Stimulated activated effector memory CD8-positive, alpha-beta T cell treated with anti-CD3 and anti-CD28 coated beads, Interleukin-12 subunit alpha, Interleukin-12 subunit beta, amount 100 ng/mL, for 72 hours (primary cell): ENCODE data around the gene ABHD12B.

Source experiments
- ATAC-seq: fragments of 150-1000 bp; cut with Tn5 transposase; 2 replicates; pipeline ENCODE4 v1.10.0; 2021
- DNase-seq, 2 donors: peaks; one replicate each; pipeline ENCODE4 v3.0.0; 2021 to 2022; ENCODE audit warnings: low spot score in 2 of 2
- H3K27ac Mint-ChIP-seq: one replicate; pipeline ENCODE4 v1.8.0; 2022; ENCODE audit warnings: mild to moderate bottlenecking, mixed read lengths
- H3K36me3 Mint-ChIP-seq: one replicate; pipeline ENCODE4 v1.8.0; 2022; ENCODE audit warnings: mild to moderate bottlenecking, mixed read lengths
- H3K4me1 Mint-ChIP-seq: one replicate; pipeline ENCODE4 v1.8.0; 2022; ENCODE audit warnings: mixed read lengths
- H3K4me3 Mint-ChIP-seq: one replicate; pipeline ENCODE4 v1.8.0; 2022; ENCODE audit warnings: mild to moderate bottlenecking, mixed read lengths
- H3K9me3 Mint-ChIP-seq: one replicate; pipeline ENCODE4 v1.8.0; 2022; ENCODE audit warnings: mixed read lengths

The ABHD12B gene, protein sequence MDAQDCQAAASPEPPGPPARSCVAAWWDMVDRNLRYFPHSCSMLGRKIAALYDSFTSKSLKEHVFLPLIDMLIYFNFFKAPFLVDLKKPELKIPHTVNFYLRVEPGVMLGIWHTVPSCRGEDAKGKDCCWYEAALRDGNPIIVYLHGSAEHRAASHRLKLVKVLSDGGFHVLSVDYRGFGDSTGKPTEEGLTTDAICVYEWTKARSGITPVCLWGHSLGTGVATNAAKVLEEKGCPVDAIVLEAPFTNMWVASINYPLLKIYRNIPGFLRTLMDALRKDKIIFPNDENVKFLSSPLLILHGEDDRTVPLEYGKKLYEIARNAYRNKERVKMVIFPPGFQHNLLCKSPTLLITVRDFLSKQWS

DNA sequence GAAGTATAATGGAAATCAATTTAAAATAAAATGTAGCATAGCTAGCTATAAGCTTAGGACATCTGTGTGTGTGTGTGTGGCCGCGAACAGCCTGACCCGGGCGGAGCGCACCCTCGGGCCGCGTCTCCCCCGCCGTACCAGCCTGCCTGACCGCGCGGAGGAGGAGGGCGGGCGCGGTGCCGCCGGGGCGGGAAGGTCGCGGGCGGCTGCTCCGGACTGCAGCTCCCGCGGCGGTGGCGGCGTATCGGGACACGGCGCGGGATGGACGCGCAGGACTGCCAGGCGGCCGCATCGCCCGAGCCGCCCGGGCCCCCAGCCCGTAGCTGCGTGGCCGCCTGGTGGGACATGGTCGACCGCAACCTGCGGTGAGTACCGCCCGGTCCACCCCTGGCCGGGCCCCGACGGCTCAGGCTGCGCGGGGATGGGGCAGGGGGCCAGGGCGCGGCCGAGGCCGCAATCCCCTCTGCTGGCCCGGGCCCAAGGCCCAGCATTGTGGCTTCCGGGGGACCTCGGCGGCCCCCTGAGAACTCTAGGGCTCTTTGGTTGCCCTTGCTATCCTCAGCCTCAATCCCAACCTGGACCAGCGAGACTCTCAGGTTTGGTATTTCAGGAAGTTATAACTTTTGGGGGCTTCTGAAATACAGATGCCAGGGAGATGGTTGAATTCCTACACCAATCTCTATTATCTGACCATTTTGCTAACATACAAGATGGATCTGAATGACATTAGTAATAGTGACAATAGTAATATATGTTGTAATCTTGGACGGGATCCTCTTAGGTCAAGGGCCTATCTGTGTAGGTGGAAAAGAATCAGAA, at the start of gene ABHD12B:
ABHD12B (plus strand) TSS at position 140 of the 819 bp plus-strand sequence; CDS start at position 262, 122 bp downstream.
- ATAC-seq = no peak
- Mint-ChIP-seq H3K4me3 (peak within 1 kb of the TSS; percentile 2), H3K4me1 (peaks cover 23% of the 10 kb centered on the region)

GRCh38 chr14:50822501-50823042, 49.3 kb upstream of the ABHD12B start:
- Mint-ChIP-seq H3K27ac (peak overlapping the region; percentile 71), H3K9me3 (no peaks in the 10 kb centered on the region), H3K4me1 (peaks cover 71% of the 10 kb centered on the region), H3K36me3 (peaks cover 33% of the 10 kb centered on the region), H3K4me3 (peak overlapping the region; percentile 60)
- ATAC-seq (peak; percentile 80), DNase-seq (peak in 1 of 2 donors; percentile 58)

More for the DNA sequence above, at the start of gene ABHD12B:
- Mint-ChIP-seq H3K36me3 (peaks cover 6% of the 10 kb centered on the region), H3K9me3 (no peaks in the 10 kb centered on the region), H3K27ac (peak within 1 kb of the TSS; percentile 17)
- no peak for DNase-seq

DNA sequence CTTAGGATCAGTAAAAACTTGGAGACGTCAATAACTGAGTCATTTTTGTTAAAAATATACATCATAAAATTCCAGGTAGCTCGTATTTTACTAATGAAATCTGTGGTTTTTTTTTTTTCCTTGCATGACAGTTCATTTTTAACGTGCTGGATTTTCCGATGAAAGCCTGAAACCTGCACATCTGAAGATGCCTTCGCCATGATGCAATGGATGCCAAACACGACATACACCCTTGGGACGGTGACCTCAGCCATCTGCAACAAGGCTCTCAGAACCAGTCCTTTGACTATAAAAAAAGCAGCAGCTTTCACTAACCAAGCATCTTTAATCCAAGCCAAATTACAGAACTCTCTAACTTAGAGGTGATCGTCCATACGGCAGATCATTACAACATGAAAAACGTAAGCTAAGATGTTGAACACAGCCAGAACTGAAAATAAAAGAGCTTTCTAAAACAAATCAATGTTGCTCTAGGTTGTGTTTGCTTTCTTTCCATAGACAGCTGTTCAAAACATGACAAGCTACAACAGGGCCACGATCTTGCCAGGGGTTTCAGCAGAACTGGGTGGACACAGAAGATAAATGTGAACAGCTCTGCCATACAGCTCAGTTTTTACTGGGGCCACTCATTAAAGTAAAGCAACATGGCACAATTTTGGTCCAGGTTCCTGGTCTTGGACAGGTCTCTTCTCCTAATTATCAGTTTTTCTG, 48.6 kb upstream of the ABHD12B start:
- DNase-seq = no peak
- peaks cover 35% of the 10 kb centered on the region for H3K36me3 Mint-ChIP-seq
- no peaks in the 10 kb centered on the region for H3K9me3 Mint-ChIP-seq
- H3K4me1 Mint-ChIP-seq = peaks cover 71% of the 10 kb centered on the region
- peak overlapping the region; percentile 60 for H3K4me3 Mint-ChIP-seq
- peak overlapping the region; percentile 71 for H3K27ac Mint-ChIP-seq
- no peak for ATAC-seq

- Mint-ChIP-seq H3K9me3 (no peaks in the 10 kb centered on the region), H3K4me1 (peaks cover 79% of the 10 kb centered on the region), H3K4me3 (peak overlapping the region; percentile 60), H3K27ac (peak overlapping the region; percentile 71), H3K36me3 (peaks cover 36% of the 10 kb centered on the region)
- DNase-seq = no peak
- ATAC-seq = no peak
Measured at GRCh38 chr14:50823762-50824636, 47.9 kb upstream of the ABHD12B start.

DNA sequence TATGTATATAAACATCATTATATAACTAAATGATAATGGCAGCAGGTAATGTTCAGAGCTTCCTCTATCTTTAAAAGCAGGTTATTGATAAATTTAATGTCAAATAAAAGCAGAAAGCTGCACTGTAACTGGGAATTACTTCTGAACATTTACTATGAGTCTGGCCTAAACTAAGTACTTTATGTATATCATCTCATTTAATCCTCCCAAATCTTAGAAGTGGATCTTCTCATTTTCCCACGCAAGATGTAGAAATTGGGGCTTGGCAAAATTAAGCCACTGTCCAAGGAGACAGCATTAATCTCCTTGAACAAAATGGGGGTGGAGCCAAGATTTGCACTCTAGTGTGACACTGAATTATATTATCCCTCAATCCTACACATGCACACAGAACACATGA, 46.5 kb upstream of the ABHD12B start:
- H3K4me1 Mint-ChIP-seq = peaks cover 78% of the 10 kb centered on the region
- no peak overlapping the region for H3K27ac Mint-ChIP-seq
- H3K9me3 Mint-ChIP-seq = no peaks in the 10 kb centered on the region
- no peak overlapping the region for H3K4me3 Mint-ChIP-seq
- ATAC-seq (no peak), DNase-seq (no peak)
- H3K36me3 Mint-ChIP-seq = peaks cover 25% of the 10 kb centered on the region

GRCh38 chr14:50826681-50827080, 45.2 kb upstream of the ABHD12B start:
- H3K9me3 Mint-ChIP-seq = no peaks in the 10 kb centered on the region
- DNase-seq = no peak
- H3K4me1 Mint-ChIP-seq = peaks cover 70% of the 10 kb centered on the region
- H3K4me3 Mint-ChIP-seq = no peak overlapping the region
- no peak overlapping the region for H3K27ac Mint-ChIP-seq
- no peak for ATAC-seq
- H3K36me3 Mint-ChIP-seq = peaks cover 20% of the 10 kb centered on the region

- Mint-ChIP-seq H3K36me3 (peaks cover 17% of the 10 kb centered on the region), H3K4me1 (peaks cover 57% of the 10 kb centered on the region), H3K9me3 (no peaks in the 10 kb centered on the region), H3K27ac (peak overlapping the region; percentile 53), H3K4me3 (peak overlapping the region; percentile 87)
- ATAC-seq (no peak), DNase-seq (no peak)
Measured at GRCh38 chr14:50828721-50829488, 42.9 kb upstream of the ABHD12B start.

GRCh38 chr14:50829489-50830043, 42.3 kb upstream of the ABHD12B start:
- ATAC-seq (no peak), DNase-seq (no peak)
- H3K4me3 Mint-ChIP-seq = peak overlapping the region; percentile 87
- no peaks in the 10 kb centered on the region for H3K9me3 Mint-ChIP-seq
- peaks cover 17% of the 10 kb centered on the region for H3K36me3 Mint-ChIP-seq
- H3K27ac Mint-ChIP-seq = peak overlapping the region; percentile 53
- peaks cover 56% of the 10 kb centered on the region for H3K4me1 Mint-ChIP-seq

- Mint-ChIP-seq H3K9me3 (no peaks in the 10 kb centered on the region), H3K4me3 (peak overlapping the region; percentile 87), H3K36me3 (peaks cover 17% of the 10 kb centered on the region), H3K27ac (peak overlapping the region; percentile 53), H3K4me1 (peaks cover 57% of the 10 kb centered on the region)
- DNase-seq = peak; percentile 47 to 80
- ATAC-seq = peak; percentile 72
Measured at GRCh38 chr14:50830044-50830931, 41.6 kb upstream of the ABHD12B start.

- H3K4me1 Mint-ChIP-seq = peaks cover 54% of the 10 kb centered on the region
- peak within 1 kb of the TSS; percentile 87 for H3K27ac Mint-ChIP-seq
- ATAC-seq (peak; percentile 93), DNase-seq (peak; percentile 60 to 86)
- H3K4me3 Mint-ChIP-seq = peak within 1 kb of the TSS; percentile 90
- H3K36me3 Mint-ChIP-seq = peaks cover 17% of the 10 kb centered on the region
- H3K9me3 Mint-ChIP-seq = no peaks in the 10 kb centered on the region
Measured at GRCh38 chr14:50830932-50831725, 40.7 kb upstream of the ABHD12B start, which contains the start of gene NIN. Gene NIN, minus strand, starts transcription at chr14:50831162. Its CDS starts 9,106 bp downstream, at chr14:50822056.

GRCh38 chr14:50831726-50832168, 40.1 kb upstream of the ABHD12B start:
- H3K27ac Mint-ChIP-seq = peak overlapping the region; percentile 87

More at GRCh38 chr14:50831726-50832168, 40.1 kb upstream of the ABHD12B start:
- H3K9me3 Mint-ChIP-seq = no peaks in the 10 kb centered on the region
- peaks cover 17% of the 10 kb centered on the region for H3K36me3 Mint-ChIP-seq
- DNase-seq = no peak
- ATAC-seq = no peak
- H3K4me3 Mint-ChIP-seq = peak overlapping the region; percentile 90
- H3K4me1 Mint-ChIP-seq = peaks cover 49% of the 10 kb centered on the region
